ENCODE measurements around the gene UBE2G2.

DNA sequence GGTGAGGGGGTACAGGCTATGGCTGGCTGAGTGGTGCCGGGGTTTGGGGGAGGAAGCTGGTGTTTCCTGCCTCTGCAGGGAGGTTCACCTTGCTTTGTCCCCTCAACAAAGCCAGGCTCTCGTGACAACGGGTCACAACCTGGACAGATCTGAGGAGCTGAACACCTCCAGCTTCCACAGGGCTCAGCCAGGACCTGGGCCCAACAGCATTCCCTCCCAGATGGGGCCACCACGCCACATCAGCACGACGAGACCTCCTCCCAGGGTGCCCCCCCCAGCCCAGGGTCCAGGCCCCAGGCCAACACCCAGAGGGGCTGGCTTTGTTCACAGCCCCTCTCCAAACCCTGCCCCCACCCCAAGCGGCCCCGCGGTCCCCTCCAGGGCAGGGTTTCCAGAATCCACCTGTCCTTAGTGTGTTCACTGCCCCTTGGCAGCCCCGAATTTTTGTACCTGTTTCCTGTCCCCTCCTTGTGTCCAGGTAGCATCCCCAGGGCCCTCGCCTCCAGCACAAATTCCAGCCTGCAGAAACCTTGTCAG, 34.7 kb downstream of the UBE2G2 start:
- no peak for TF ChIP-seq CTCF (IDR thresholded peaks at IDR 0.05)
- TF ChIP-seq POLR2AphosphoS5 (IDR thresholded peaks at IDR 0.05) = no peak
- TF ChIP-seq POLR2A (IDR thresholded peaks at IDR 0.05) = no peak

Measured in upper lobe of left lung (tissue), 4 donors.